SU-DHL-6 (cell line): ENCODE data around the gene HSD3B7.

Experiments
- EZH2phosphoT487 ChIP-seq: fragments of 200-600 bp; sonication (generic), shearing (Covaris generic); conservative IDR thresholded peaks from 2 replicates; pipeline ENCODE4 v1.6.1; 2018; ENCODE audit warnings: mild to moderate bottlenecking, antibody characterized with exemption, low read length, moderate library complexity, mixed read lengths
- TF ChIP-seq, protein P1 (sequence below): fragments of 200-600 bp; sonication (generic); IDR thresholded peaks from one replicate; pipeline ENCODE4 v1.5.1; 2017; ENCODE audit warnings: antibody characterized with exemption, mild to moderate bottlenecking, low read length, moderate library complexity; ENCODE audit not compliant: insufficient read depth, poor library complexity, severe bottlenecking

DNA sequence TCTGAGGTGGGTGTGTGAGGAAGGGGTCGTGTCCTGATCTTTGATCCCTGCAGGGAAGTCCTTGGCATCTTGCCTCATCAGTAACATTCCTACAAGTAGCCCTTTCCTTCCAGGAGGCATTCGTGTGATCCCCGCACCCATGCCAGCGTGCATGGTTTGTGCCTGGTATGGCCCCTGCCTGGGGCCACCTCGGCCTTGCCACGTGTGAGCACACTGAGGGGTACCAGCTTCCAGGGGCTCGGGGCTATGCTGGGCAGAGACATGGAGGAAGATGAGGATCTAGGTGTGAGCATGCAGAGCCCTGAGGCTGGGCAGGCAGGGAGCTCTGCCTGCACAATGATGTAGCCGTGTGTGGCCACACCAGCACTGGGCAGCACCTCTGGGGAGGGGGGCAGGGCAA, 6.0 kb downstream of the HSD3B7 start:
- TF ChIP-seq, protein P1, sequence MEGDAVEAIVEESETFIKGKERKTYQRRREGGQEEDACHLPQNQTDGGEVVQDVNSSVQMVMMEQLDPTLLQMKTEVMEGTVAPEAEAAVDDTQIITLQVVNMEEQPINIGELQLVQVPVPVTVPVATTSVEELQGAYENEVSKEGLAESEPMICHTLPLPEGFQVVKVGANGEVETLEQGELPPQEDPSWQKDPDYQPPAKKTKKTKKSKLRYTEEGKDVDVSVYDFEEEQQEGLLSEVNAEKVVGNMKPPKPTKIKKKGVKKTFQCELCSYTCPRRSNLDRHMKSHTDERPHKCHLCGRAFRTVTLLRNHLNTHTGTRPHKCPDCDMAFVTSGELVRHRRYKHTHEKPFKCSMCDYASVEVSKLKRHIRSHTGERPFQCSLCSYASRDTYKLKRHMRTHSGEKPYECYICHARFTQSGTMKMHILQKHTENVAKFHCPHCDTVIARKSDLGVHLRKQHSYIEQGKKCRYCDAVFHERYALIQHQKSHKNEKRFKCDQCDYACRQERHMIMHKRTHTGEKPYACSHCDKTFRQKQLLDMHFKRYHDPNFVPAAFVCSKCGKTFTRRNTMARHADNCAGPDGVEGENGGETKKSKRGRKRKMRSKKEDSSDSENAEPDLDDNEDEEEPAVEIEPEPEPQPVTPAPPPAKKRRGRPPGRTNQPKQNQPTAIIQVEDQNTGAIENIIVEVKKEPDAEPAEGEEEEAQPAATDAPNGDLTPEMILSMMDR = no peak
- no peak for TF ChIP-seq EZH2phosphoT487
